HepG2 (cell line): ENCODE data around the gene DPH7. TPM values are rescaled to one million over a fixed set of nuclear protein-coding genes. Genes with fewer than 3 reads are reported as not detected.

Experiments used
- DNMT1 ChIP-seq: sonication (generic); formaldehyde crosslinking; IDR thresholded peaks from 2 replicates; pipeline ENCODE4 v1.5.1; 2020; ENCODE audit warnings: mild to moderate bottlenecking, missing genetic modification reagents
- HES4 ChIP-seq: sonication (generic); formaldehyde crosslinking; IDR thresholded peaks from 2 replicates; pipeline ENCODE4 v1.9.0; 2021; ENCODE audit warnings: mild to moderate bottlenecking, missing genetic modification reagents, borderline replicate concordance
- MAF1 ChIP-seq: sonication (generic); formaldehyde crosslinking; IDR thresholded peaks from 2 replicates; pipeline ENCODE4 v1.5.0; 2020; ENCODE audit warnings: missing genetic modification reagents, borderline replicate concordance
- NFE2L1 ChIP-seq: sonication (generic); formaldehyde crosslinking; IDR thresholded peaks from 2 replicates; pipeline ENCODE4 v1.4.0; 2020; ENCODE audit warnings: missing genetic modification reagents, mild to moderate bottlenecking, borderline replicate concordance
- NFYC ChIP-seq: IDR thresholded peaks from 2 replicates; pipeline ENCODE4 v1.6.1; 2016; ENCODE audit warnings: missing genetic modification reagents, missing compliant biosample characterization
- PCBP1 ChIP-seq: fragments of 200-400 bp; formaldehyde crosslinking; IDR thresholded peaks from 2 replicates; pipeline ENCODE4 v1.6.1; 2017; ENCODE audit warnings: mild to moderate bottlenecking, low read depth, low read length, borderline replicate concordance
- RBM22 ChIP-seq: fragments of 200-400 bp; formaldehyde crosslinking; optimal IDR thresholded peaks from 2 replicates; pipeline ENCODE3; 2017; ENCODE audit warnings: mild to moderate bottlenecking, low read length, moderate library complexity
- TCF12 ChIP-seq, 2 experiments: fragments of 450-650 bp in 1 of 2; sonication (generic) in 1 of 2; formaldehyde crosslinking in 1 of 2; IDR thresholded peaks; 2 replicates each; pipeline versions ENCODE4 v1.6.1 to v1.8.0; 2017 to 2022; ENCODE audit warnings: antibody characterized with exemption in 1 of 2, mild to moderate bottlenecking in 1 of 2, missing genetic modification reagents in 1 of 2, moderate library complexity in 1 of 2
- ZBTB20 ChIP-seq: sonication (generic); formaldehyde crosslinking; IDR thresholded peaks from 2 replicates; pipeline ENCODE4 v1.8.1; 2023; ENCODE audit warnings: missing genetic modification reagents, low read depth, mild to moderate bottlenecking, borderline replicate concordance
- ZNF296 ChIP-seq: sonication (generic); formaldehyde crosslinking; conservative IDR thresholded peaks from 2 replicates; pipeline ENCODE4 v1.5.0; 2020; ENCODE audit warnings: mild to moderate bottlenecking, missing genetic modification reagents
- polyA plus RNA-seq, 8 experiments: library from polyadenylated mRNA; depleted of rRNA in 3 of 8; stranded (reverse) in 7 of 8; unstranded in 1 of 8; fragments of >200 nt; fragmentation: Illumina TruSeq in 4 of 8; extraction: Trizol in 4 of 8; gene quantifications; 2 replicates each; pipeline versions ENCODE4 v1.2.1 to v1.2.3, GENCODE V29; 2011 to 2016; ENCODE audit warnings: low read depth in 4 of 8, missing spikeins in 1 of 8, mixed read lengths in 1 of 8; ENCODE audit not compliant: insufficient read depth in 1 of 8
- total RNA-seq, 5 experiments: library from RNA; depleted of rRNA; stranded (reverse); fragments of >200 nt; fragmentation: Illumina TruSeq; extraction: Trizol; gene quantifications; 2 replicates each; pipeline ENCODE4 v1.2.3, GENCODE V29; 2016; ENCODE audit warnings: low read depth in 1 of 5
- TF ChIP-seq, protein P1 (sequence below): conservative IDR thresholded peaks from 2 replicates; pipeline ENCODE4 v1.6.1; 2018; ENCODE audit warnings: missing genetic modification reagents
- TF ChIP-seq, protein P2 (sequence below): fragments of 450-650 bp; IDR thresholded peaks from 2 replicates; pipeline ENCODE4 v1.6.1; 2017; ENCODE audit warnings: mild to moderate bottlenecking
- TF ChIP-seq, protein P3 (sequence below): IDR thresholded peaks from 2 replicates; pipeline ENCODE4 v1.6.1; 2012; ENCODE audit warnings: low read depth, low read length, improper control_type of control experiment
- TF ChIP-seq, protein P4 (sequence below): sonication (generic); formaldehyde crosslinking; IDR thresholded peaks from 2 replicates; pipeline ENCODE4 v1.4.0; 2020; ENCODE audit warnings: missing genetic modification reagents, mild to moderate bottlenecking, borderline replicate concordance
- TF ChIP-seq, protein P5 (sequence below), 2 experiments: fragments of 450-650 bp in 1 of 2; sonication (generic) in 1 of 2; formaldehyde crosslinking; IDR thresholded peaks; 2 replicates each; pipeline versions ENCODE4 v1.5.0 to v1.8.0; 2020 to 2022; ENCODE audit warnings: mild to moderate bottlenecking in 1 of 2, missing genetic modification reagents in 1 of 2

The DPH7 gene
- total and polyA plus RNA-seq, 2 of the 13 experiments (the other 11 are each of a cell fraction or from before 2014, with no cell fraction given): 27.6 to 31.6 TPM

DNA sequence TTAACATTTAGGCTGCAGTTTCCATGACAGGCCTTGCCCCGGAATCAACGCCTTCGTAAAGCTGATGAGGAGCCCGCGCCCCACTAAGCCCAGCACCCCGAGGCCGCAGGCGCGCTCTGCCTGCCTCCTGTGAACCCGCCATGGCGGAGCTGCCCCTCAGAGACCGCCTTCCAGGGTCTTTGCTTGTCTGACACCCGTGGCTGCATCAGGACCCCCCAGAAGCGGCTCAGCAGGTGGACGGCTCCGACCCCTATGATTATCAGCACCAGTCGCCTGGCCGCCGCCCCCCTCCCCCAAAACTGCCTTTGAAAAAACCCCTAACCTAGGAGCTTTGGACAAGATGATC lies 507 bp upstream of the DPH7 start (continued):
- no peak for TF ChIP-seq DNMT1
- no peak for TF ChIP-seq HES4 (CRISPR knock-in tag)
- no peak for TF ChIP-seq NFYC (CRISPR knock-in tag)
- no peak for TF ChIP-seq ZBTB20 (CRISPR knock-in tag)
- TF ChIP-seq, protein P1, sequence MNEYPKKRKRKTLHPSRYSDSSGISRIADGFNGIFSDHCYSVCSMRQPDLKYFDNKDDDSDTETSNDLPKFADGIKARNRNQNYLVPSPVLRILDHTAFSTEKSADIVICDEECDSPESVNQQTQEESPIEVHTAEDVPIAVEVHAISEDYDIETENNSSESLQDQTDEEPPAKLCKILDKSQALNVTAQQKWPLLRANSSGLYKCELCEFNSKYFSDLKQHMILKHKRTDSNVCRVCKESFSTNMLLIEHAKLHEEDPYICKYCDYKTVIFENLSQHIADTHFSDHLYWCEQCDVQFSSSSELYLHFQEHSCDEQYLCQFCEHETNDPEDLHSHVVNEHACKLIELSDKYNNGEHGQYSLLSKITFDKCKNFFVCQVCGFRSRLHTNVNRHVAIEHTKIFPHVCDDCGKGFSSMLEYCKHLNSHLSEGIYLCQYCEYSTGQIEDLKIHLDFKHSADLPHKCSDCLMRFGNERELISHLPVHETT (CRISPR knock-in tag): no peak
- no peak for TF ChIP-seq TCF12 (IDR thresholded peaks at IDR 0.05)
- no peak for TF ChIP-seq TCF12 (CRISPR knock-in tag; IDR thresholded peaks at IDR 0.05)
- TF ChIP-seq RBM22: no peak
- TF ChIP-seq, protein P2, sequence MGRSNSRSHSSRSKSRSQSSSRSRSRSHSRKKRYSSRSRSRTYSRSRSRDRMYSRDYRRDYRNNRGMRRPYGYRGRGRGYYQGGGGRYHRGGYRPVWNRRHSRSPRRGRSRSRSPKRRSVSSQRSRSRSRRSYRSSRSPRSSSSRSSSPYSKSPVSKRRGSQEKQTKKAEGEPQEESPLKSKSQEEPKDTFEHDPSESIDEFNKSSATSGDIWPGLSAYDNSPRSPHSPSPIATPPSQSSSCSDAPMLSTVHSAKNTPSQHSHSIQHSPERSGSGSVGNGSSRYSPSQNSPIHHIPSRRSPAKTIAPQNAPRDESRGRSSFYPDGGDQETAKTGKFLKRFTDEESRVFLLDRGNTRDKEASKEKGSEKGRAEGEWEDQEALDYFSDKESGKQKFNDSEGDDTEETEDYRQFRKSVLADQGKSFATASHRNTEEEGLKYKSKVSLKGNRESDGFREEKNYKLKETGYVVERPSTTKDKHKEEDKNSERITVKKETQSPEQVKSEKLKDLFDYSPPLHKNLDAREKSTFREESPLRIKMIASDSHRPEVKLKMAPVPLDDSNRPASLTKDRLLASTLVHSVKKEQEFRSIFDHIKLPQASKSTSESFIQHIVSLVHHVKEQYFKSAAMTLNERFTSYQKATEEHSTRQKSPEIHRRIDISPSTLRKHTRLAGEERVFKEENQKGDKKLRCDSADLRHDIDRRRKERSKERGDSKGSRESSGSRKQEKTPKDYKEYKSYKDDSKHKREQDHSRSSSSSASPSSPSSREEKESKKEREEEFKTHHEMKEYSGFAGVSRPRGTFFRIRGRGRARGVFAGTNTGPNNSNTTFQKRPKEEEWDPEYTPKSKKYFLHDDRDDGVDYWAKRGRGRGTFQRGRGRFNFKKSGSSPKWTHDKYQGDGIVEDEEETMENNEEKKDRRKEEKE: no peak
- TF ChIP-seq, protein P3, sequence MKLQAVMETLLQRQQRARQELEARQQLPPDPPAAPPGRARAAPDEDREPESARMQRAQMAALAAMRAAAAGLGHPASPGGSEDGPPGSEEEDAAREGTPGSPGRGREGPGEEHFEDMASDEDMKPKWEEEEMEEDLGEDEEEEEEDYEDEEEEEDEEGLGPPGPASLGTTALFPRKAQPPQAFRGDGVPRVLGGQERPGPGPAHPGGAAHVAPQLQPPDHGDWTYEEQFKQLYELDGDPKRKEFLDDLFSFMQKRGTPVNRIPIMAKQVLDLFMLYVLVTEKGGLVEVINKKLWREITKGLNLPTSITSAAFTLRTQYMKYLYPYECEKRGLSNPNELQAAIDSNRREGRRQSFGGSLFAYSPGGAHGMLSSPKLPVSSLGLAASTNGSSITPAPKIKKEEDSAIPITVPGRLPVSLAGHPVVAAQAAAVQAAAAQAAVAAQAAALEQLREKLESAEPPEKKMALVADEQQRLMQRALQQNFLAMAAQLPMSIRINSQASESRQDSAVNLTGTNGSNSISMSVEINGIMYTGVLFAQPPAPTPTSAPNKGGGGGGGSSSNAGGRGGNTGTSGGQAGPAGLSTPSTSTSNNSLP: no peak
- TF ChIP-seq NFE2L1: no peak
- TF ChIP-seq, protein P4, sequence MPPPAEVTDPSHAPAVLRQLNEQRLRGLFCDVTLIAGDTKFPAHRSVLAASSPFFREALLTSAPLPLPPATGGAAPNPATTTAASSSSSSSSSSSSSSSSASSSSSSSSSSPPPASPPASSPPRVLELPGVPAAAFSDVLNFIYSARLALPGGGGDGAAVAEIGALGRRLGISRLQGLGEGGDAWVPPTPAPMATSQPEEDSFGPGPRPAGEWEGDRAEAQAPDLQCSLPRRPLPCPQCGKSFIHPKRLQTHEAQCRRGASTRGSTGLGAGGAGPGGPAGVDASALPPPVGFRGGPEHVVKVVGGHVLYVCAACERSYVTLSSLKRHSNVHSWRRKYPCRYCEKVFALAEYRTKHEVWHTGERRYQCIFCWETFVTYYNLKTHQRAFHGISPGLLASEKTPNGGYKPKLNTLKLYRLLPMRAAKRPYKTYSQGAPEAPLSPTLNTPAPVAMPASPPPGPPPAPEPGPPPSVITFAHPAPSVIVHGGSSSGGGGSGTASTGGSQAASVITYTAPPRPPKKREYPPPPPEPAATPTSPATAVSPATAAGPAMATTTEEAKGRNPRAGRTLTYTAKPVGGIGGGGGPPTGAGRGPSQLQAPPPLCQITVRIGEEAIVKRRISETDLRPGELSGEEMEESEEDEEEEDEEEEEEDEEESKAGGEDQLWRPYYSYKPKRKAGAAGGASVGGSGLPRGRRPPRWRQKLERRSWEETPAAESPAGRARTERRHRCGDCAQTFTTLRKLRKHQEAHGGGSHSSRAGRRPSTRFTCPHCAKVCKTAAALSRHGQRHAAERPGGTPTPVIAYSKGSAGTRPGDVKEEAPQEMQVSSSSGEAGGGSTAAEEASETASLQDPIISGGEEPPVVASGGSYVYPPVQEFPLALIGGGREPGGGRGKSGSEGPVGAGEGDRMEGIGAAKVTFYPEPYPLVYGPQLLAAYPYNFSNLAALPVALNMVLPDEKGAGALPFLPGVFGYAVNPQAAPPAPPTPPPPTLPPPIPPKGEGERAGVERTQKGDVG: no peak
- no peak for TF ChIP-seq MAF1 (CRISPR knock-in tag)
- TF ChIP-seq, protein P5, sequence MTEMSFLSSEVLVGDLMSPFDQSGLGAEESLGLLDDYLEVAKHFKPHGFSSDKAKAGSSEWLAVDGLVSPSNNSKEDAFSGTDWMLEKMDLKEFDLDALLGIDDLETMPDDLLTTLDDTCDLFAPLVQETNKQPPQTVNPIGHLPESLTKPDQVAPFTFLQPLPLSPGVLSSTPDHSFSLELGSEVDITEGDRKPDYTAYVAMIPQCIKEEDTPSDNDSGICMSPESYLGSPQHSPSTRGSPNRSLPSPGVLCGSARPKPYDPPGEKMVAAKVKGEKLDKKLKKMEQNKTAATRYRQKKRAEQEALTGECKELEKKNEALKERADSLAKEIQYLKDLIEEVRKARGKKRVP (CRISPR knock-in tag; IDR thresholded peaks at IDR 0.05): no peak
- no peak for TF ChIP-seq ZNF296 (CRISPR knock-in tag)
- TF ChIP-seq PCBP1: no peak
